Right renal cortex interstitium (tissue), 3 donors: ENCODE measurements around the gene FXN. TPM values are rescaled to one million over a fixed set of nuclear protein-coding genes. Genes with fewer than 3 reads are reported as not detected.

ENCODE experiments used
- DNase-seq, 3 donors: peaks; one replicate each; pipeline ENCODE4 v3.0.0-alpha.2; 2013; ENCODE audit warnings: low read depth in 3 of 3, low spot score in 2 of 3
- polyA plus RNA-seq, 3 donors: library from polyadenylated mRNA; unstranded; fragments of 120-200 nt; gene quantifications; one replicate each; pipeline ENCODE4 v1.2.1, GENCODE V29; 2013; ENCODE audit not compliant: insufficient read length in 3 of 3

The FXN gene
- polyA plus RNA-seq, 3 donors = 18.8 to 21.6 (median 20.2) TPM

GRCh38 chr9:69134412-69134811 is 98.9 kb downstream of the FXN start:
- no peak for DNase-seq

- no peak for DNase-seq
Observed at GRCh38 chr9:69136185-69136584, 100.6 kb downstream of the FXN start.

GRCh38 chr9:69136779-69137178 is 101.2 kb downstream of the FXN start:
- no peak for DNase-seq

GRCh38 chr9:69137311-69137710 is 101.8 kb downstream of the FXN start:
- DNase-seq = no peak

- no peak for DNase-seq
Observed at GRCh38 chr9:69139596-69139995, 104.0 kb downstream of the FXN start.

- no peak for DNase-seq
Observed at GRCh38 chr9:69140123-69140735, 104.7 kb downstream of the FXN start.

GRCh38 chr9:69141851-69142250 is 106.3 kb downstream of the FXN start:
- DNase-seq = no peak

GRCh38 chr9:69143291-69143690 is 107.7 kb downstream of the FXN start:
- DNase-seq = no peak

GRCh38 chr9:69145144-69145715 is 109.7 kb downstream of the FXN start:
- DNase-seq = no peak

GRCh38 chr9:69147041-69147834 is 111.7 kb downstream of the FXN start:
- no peak for DNase-seq

GRCh38 chr9:69149321-69149807 is 113.8 kb downstream of the FXN start:
- DNase-seq = no peak

Other genes with a start within 250 kb of the FXN start
- not detected for gene PRKACG, start 21.6 kb upstream of the FXN start, polyA plus RNA-seq
- gene TJP2, start 138.5 kb downstream of the FXN start, polyA plus RNA-seq = 100 to 1,000 TPM in 1 of 3 donors, 10 to 100 TPM in 2; 86.2 to 107 (median 97.9) TPM